ENCODE results near the gene CAMSAP1.

DNA sequence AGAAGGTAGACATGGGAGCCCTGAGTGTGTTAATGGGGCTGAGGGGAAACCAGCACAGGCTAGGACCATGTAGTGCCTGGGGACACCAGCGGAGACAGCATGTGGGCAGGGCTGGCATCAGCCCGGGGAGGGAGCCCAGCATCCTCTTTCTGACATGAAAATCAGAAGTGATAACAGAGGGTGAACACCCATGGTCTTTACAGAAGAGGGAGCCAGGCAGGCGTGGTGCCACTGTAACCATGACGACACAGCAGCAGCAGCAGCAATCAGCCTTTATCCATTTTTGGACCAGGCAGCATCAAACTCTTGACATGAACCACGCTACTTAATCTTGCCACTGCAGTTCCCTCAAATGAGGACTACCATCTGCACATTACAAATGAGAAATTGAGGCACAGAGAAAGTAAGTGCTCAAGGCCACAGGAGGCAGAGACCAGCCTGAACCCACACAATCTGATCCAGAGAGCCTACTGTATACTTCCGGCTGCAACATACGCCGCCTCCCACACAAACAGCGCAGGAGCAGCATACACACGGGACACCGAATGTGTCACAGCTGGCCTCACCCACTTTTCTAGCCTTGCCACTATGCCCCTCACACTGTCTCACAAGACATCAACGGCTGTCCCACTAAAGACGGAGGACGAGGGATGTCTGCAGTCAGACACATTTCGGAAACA, 23.8 kb downstream of the CAMSAP1 start:
- no peak for TF ChIP-seq CTCF (conservative IDR thresholded peaks at IDR 0.05)
- TF ChIP-seq ZFX (IDR thresholded peaks at IDR 0.05), result no peak

All from C4-2B (cell line).